Thyroid gland (tissue), 4 donors: ENCODE data around the gene ADAT3.

Experiments used
- CTCF ChIP-seq, 6 experiments: fragments of 200-600 bp in 3 of 6; fragments of 450-650 bp in 3 of 6; sonication (generic) in 3 of 6; IDR thresholded peaks; one replicate each; pipeline ENCODE4 v1.5.1; 2016 to 2019; ENCODE audit warnings: antibody characterized with exemption in 6 of 6, mild to moderate bottlenecking in 2 of 6, inconsistent platforms in 1 of 6, moderate library complexity in 1 of 6
- POLR2A ChIP-seq, 2 donors: fragments of 450-650 bp; IDR thresholded peaks; one replicate each; pipeline ENCODE4 v1.6.1; 2017; ENCODE audit warnings: antibody characterized with exemption in 2 of 2, mild to moderate bottlenecking in 2 of 2, moderate library complexity in 1 of 2

GRCh38 chr19:1882089-1882785 lies 23.0 kb upstream of the ADAT3 start:
- no peak for TF ChIP-seq CTCF (IDR thresholded peaks at IDR 0.05)
- no peak for TF ChIP-seq POLR2A (IDR thresholded peaks at IDR 0.05)
